Measurements from ENCODE around the gene CNPY2. TPM values are rescaled to one million over a fixed set of nuclear protein-coding genes. Genes with fewer than 3 reads are reported as not detected.

CNPY2 gene
- total RNA-seq, 1 experiment from 2014 or later: 193 TPM

DNA sequence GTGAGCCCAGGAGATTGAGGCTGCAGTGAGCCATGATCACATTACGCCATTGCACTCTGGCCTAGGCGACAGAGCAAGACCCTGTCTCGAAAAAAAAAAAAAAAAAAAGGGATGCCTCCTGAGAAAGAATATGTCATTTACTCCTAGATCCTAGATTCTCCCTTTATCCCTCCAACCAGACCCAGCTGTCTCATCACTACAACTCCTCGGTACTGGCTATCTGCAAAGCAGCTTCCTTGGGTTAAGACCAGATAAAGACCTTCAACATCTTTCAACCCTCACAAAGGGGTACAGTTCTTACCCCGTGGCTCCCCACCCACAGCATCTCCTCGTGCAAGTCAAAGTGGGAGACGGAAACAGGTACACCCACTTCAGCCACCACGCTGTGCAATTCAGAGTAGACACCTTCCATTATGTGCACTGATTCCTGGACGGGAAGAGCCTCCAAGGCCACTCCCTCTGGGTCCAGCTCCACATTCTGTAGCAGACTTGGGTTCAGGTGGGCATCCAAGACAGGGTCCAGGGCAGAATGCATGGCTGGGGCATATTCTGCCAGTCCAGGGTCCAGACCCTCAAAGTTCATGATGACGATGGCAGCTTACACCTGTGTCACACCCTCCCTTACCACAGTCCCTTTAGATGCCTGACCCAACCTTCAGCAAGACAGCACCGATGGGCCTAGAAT is 16.9 kb upstream of the CNPY2 start:
- peak overlapping the region; percentile 87 for H3K4me3 Mint-ChIP-seq
- H3K4me1 Mint-ChIP-seq: peaks cover 26% of the 10 kb centered on the region
- H3K36me3 Mint-ChIP-seq: no peaks in the 10 kb centered on the region
- DNase-seq (ENCODE audit: low spot score) (no peak), ATAC-seq (no peak)
- no peaks in the 10 kb centered on the region for H3K9me3 Mint-ChIP-seq
- TF ChIP-seq NFYB (CRISPR knock-in tag; conservative IDR thresholded peaks at IDR 0.05; ENCODE audit: low read depth): no peak
- no peak for TF ChIP-seq RORB (CRISPR knock-in tag; IDR thresholded peaks at IDR 0.05)
- TF ChIP-seq, protein P1, sequence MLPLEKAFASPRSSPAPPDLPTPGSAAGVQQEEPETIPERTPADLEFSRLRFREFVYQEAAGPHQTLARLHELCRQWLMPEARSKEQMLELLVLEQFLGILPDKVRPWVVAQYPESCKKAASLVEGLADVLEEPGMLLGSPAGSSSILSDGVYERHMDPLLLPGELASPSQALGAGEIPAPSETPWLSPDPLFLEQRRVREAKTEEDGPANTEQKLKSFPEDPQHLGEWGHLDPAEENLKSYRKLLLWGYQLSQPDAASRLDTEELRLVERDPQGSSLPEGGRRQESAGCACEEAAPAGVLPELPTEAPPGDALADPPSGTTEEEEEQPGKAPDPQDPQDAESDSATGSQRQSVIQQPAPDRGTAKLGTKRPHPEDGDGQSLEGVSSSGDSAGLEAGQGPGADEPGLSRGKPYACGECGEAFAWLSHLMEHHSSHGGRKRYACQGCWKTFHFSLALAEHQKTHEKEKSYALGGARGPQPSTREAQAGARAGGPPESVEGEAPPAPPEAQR (CRISPR knock-in tag; IDR thresholded peaks at IDR 0.05): no peak
- TF ChIP-seq, protein P2, sequence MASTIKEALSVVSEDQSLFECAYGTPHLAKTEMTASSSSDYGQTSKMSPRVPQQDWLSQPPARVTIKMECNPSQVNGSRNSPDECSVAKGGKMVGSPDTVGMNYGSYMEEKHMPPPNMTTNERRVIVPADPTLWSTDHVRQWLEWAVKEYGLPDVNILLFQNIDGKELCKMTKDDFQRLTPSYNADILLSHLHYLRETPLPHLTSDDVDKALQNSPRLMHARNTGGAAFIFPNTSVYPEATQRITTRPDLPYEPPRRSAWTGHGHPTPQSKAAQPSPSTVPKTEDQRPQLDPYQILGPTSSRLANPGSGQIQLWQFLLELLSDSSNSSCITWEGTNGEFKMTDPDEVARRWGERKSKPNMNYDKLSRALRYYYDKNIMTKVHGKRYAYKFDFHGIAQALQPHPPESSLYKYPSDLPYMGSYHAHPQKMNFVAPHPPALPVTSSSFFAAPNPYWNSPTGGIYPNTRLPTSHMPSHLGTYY (CRISPR knock-in tag; IDR thresholded peaks at IDR 0.05): no peak
- no peak for TF ChIP-seq FOXK1 (CRISPR knock-in tag; IDR thresholded peaks at IDR 0.05)
- TF ChIP-seq TEAD1 (CRISPR knock-in tag; IDR thresholded peaks at IDR 0.05): no peak
- TF ChIP-seq, protein P3, sequence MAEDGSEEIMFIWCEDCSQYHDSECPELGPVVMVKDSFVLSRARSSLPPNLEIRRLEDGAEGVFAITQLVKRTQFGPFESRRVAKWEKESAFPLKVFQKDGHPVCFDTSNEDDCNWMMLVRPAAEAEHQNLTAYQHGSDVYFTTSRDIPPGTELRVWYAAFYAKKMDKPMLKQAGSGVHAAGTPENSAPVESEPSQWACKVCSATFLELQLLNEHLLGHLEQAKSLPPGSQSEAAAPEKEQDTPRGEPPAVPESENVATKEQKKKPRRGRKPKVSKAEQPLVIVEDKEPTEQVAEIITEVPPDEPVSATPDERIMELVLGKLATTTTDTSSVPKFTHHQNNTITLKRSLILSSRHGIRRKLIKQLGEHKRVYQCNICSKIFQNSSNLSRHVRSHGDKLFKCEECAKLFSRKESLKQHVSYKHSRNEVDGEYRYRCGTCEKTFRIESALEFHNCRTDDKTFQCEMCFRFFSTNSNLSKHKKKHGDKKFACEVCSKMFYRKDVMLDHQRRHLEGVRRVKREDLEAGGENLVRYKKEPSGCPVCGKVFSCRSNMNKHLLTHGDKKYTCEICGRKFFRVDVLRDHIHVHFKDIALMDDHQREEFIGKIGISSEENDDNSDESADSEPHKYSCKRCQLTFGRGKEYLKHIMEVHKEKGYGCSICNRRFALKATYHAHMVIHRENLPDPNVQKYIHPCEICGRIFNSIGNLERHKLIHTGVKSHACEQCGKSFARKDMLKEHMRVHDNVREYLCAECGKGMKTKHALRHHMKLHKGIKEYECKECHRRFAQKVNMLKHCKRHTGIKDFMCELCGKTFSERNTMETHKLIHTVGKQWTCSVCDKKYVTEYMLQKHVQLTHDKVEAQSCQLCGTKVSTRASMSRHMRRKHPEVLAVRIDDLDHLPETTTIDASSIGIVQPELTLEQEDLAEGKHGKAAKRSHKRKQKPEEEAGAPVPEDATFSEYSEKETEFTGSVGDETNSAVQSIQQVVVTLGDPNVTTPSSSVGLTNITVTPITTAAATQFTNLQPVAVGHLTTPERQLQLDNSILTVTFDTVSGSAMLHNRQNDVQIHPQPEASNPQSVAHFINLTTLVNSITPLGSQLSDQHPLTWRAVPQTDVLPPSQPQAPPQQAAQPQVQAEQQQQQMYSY (CRISPR knock-in tag; IDR thresholded peaks at IDR 0.05): no peak
- TF ChIP-seq SMAD3 (CRISPR knock-in tag; IDR thresholded peaks at IDR 0.05; ENCODE audit: borderline replicate concordance): no peak
- TF ChIP-seq, protein P4, sequence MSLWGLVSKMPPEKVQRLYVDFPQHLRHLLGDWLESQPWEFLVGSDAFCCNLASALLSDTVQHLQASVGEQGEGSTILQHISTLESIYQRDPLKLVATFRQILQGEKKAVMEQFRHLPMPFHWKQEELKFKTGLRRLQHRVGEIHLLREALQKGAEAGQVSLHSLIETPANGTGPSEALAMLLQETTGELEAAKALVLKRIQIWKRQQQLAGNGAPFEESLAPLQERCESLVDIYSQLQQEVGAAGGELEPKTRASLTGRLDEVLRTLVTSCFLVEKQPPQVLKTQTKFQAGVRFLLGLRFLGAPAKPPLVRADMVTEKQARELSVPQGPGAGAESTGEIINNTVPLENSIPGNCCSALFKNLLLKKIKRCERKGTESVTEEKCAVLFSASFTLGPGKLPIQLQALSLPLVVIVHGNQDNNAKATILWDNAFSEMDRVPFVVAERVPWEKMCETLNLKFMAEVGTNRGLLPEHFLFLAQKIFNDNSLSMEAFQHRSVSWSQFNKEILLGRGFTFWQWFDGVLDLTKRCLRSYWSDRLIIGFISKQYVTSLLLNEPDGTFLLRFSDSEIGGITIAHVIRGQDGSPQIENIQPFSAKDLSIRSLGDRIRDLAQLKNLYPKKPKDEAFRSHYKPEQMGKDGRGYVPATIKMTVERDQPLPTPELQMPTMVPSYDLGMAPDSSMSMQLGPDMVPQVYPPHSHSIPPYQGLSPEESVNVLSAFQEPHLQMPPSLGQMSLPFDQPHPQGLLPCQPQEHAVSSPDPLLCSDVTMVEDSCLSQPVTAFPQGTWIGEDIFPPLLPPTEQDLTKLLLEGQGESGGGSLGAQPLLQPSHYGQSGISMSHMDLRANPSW (CRISPR knock-in tag; conservative IDR thresholded peaks at IDR 0.05; ENCODE audit: low read depth): no peak
- TF ChIP-seq FOXP1 (CRISPR knock-in tag; IDR thresholded peaks at IDR 0.05; ENCODE audit: borderline replicate concordance): no peak
- no peak for TF ChIP-seq TCF7 (CRISPR knock-in tag; IDR thresholded peaks at IDR 0.05; ENCODE audit: low read depth)
- no peak for TF ChIP-seq PRRX2 (CRISPR knock-in tag; IDR thresholded peaks at IDR 0.05)
- ChIA-PET CTCF (interaction anchor here (0.6 to 2.2 kb wide), 10 partner anchors 14 to 213 kb away, joined by 3 to 9 read pairs (median 3); partner anchors contain the start of genes ANKRD52, CNPY2, RNF41 and SMARCC2), POLR2A (interaction anchor here (0.6 to 1.7 kb wide), 5 partner anchors 16 to 138 kb away, joined by 3 to 9 read pairs (median 4); partner anchors contain the start of genes CS and STAT2)
- peak overlapping the region; percentile 98 for H3K27ac Mint-ChIP-seq
- no peaks in the 10 kb centered on the region for H3K27me3 Mint-ChIP-seq (ENCODE audit: low read depth)

DNA sequence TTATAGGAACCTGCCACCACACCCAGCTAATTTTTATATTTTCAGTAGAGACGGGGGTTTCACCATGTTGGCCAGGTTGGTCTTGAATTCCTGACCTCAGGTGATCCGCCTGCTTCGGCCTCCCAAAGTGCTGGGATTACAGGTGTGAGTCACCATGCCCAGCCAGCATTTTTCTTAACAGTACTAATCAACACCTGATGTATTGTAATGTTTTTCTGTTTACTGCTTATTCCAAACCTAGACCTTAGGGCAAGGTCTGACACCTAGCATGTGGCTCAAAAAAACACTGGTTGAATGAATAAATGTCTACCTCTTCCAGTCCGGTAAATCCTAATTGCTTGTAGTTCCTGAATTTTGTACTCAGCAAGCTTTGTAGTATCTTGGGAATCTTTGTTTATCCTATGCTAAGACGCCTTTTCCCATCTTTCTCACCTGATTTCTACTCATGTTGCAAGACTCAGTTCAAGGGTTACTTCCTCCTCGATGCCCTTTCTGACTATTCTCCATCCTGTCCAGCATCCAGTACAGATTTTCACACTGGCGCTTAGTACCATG is 15.2 kb upstream of the CNPY2 start:
- peak overlapping the region; percentile 0; the same call in 1 of the 2 replicates for H3K27ac Mint-ChIP-seq
- peaks cover 14% of the 10 kb centered on the region for H3K4me1 Mint-ChIP-seq
- no peaks in the 10 kb centered on the region for H3K9me3 Mint-ChIP-seq
- ChIA-PET POLR2A (interaction anchor here (0.9 kb wide), 1 partner anchor 78 kb away, joined by 5 read pairs; no protein-coding TSS in a partner anchor), CTCF (no interaction called here)
- DNase-seq (ENCODE audit: low spot score) (no peak), ATAC-seq (no peak)
- H3K27me3 Mint-ChIP-seq (ENCODE audit: low read depth): no peaks in the 10 kb centered on the region
- no peak overlapping the region for H3K4me3 Mint-ChIP-seq
- H3K36me3 Mint-ChIP-seq: peaks cover 10% of the 10 kb centered on the region; the same call in 1 of the 2 replicates
- TF ChIP-seq, protein P5, sequence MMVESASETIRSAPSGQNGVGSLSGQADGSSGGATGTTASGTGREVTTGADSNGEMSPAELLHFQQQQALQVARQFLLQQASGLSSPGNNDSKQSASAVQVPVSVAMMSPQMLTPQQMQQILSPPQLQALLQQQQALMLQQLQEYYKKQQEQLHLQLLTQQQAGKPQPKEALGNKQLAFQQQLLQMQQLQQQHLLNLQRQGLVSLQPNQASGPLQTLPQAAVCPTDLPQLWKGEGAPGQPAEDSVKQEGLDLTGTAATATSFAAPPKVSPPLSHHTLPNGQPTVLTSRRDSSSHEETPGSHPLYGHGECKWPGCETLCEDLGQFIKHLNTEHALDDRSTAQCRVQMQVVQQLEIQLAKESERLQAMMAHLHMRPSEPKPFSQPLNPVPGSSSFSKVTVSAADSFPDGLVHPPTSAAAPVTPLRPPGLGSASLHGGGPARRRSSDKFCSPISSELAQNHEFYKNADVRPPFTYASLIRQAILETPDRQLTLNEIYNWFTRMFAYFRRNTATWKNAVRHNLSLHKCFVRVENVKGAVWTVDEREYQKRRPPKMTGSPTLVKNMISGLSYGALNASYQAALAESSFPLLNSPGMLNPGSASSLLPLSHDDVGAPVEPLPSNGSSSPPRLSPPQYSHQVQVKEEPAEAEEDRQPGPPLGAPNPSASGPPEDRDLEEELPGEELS (CRISPR knock-in tag; IDR thresholded peaks at IDR 0.05): no peak
- TF ChIP-seq NR3C1 (CRISPR knock-in tag; conservative IDR thresholded peaks at IDR 0.05; ENCODE audit: low read depth) (no peak), ZNF232 (CRISPR knock-in tag; IDR thresholded peaks at IDR 0.05) (no peak), TCF7 (CRISPR knock-in tag; IDR thresholded peaks at IDR 0.05; ENCODE audit: low read depth) (no peak), RELA (CRISPR knock-in tag; IDR thresholded peaks at IDR 0.05; ENCODE audit: borderline replicate concordance) (no peak)
- TF ChIP-seq, protein P6, sequence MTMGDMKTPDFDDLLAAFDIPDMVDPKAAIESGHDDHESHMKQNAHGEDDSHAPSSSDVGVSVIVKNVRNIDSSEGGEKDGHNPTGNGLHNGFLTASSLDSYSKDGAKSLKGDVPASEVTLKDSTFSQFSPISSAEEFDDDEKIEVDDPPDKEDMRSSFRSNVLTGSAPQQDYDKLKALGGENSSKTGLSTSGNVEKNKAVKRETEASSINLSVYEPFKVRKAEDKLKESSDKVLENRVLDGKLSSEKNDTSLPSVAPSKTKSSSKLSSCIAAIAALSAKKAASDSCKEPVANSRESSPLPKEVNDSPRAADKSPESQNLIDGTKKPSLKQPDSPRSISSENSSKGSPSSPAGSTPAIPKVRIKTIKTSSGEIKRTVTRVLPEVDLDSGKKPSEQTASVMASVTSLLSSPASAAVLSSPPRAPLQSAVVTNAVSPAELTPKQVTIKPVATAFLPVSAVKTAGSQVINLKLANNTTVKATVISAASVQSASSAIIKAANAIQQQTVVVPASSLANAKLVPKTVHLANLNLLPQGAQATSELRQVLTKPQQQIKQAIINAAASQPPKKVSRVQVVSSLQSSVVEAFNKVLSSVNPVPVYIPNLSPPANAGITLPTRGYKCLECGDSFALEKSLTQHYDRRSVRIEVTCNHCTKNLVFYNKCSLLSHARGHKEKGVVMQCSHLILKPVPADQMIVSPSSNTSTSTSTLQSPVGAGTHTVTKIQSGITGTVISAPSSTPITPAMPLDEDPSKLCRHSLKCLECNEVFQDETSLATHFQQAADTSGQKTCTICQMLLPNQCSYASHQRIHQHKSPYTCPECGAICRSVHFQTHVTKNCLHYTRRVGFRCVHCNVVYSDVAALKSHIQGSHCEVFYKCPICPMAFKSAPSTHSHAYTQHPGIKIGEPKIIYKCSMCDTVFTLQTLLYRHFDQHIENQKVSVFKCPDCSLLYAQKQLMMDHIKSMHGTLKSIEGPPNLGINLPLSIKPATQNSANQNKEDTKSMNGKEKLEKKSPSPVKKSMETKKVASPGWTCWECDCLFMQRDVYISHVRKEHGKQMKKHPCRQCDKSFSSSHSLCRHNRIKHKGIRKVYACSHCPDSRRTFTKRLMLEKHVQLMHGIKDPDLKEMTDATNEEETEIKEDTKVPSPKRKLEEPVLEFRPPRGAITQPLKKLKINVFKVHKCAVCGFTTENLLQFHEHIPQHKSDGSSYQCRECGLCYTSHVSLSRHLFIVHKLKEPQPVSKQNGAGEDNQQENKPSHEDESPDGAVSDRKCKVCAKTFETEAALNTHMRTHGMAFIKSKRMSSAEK (CRISPR knock-in tag; IDR thresholded peaks at IDR 0.05; ENCODE audit: borderline replicate concordance): no peak

Measured in WTC11 (cell line).